CD4-positive, alpha-beta T cell treated with Interleukin-17A for 1 hour (primary cell): Measurements from ENCODE around the gene NOXA1.

Experiments used
- DNase-seq: peaks from one replicate; pipeline ENCODE4 v3.0.0-alpha.2; 2020

NOXA1 gene

GRCh38 chr9:137387891-137388560, 35.2 kb upstream of the NOXA1 start:
- DNase-seq: no peak

GRCh38 chr9:137388589-137389427, 34.4 kb upstream of the NOXA1 start:
- DNase-seq: no peak

- no peak for DNase-seq
Observed at GRCh38 chr9:137389428-137389746, 33.8 kb upstream of the NOXA1 start.

GRCh38 chr9:137390553-137391410, 32.4 kb upstream of the NOXA1 start:
- peak; percentile 4 for DNase-seq

DNA sequence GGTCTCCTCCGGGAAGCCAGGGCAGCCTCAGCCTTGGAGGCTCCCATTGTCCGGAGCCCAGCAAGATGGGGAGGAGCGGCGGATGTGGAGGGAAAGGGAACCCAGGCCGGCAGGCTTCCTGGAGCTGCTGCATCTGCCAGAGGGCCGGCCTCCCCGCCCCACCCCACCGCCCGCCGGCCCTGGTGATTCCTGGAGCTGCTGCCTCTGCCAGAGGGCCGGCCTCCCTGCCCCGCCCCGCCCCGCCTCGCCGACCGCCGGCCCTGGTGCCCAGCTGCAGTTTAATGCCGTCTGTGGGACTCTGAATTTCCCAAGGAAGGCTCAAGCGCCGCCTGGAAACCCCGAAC, 31.8 kb upstream of the NOXA1 start:
- no peak for DNase-seq

- no peak for DNase-seq
Observed at GRCh38 chr9:137392232-137393007, 30.8 kb upstream of the NOXA1 start.

DNA sequence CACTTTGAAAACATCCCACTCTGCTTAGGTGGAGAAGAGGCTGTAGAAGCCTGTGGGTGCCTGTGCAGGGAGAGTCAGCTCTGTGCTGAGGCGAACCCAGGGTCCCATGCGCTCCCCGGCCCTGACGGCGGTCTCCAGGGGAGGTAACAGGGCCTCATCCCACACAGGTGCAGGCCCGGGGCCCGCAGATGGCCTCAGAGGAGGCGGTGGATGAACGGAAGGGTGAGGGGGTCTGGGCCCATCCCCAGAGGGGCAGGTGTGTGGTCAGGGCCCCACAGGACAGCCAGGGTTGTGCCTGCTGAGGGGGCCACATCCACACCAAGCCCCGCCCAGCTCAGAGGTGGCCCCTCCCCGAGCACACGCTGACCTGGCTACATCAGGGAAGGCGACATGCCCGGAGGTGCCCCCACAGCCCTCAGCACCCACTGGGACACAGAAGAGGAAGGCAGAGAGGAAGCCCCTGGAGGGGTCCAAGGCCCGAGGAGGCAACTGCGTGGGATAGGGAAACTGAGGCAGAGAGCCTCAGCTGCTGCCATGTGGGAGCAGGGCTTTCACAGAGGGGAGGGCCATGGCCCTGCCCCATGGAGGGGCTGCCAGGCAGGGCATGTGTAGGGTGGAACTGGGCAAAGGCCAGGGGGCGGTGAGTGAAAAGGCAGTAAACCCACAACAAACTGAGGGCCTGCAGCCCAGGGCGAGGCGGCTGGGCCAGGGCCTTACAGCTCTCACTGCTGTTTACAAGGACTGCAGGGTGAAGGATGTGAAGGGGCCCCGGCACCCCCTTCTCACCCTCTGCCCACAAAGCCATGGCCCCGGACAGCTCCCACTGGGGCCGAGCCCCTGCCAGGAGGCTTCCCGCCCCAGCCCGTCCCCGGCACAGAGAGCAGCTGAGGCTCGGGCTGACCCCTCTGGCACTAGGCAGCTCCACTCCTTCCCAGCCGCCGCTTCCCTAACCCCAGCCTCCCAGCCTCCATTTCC, 29.7 kb upstream of the NOXA1 start:
- no peak for DNase-seq

DNA sequence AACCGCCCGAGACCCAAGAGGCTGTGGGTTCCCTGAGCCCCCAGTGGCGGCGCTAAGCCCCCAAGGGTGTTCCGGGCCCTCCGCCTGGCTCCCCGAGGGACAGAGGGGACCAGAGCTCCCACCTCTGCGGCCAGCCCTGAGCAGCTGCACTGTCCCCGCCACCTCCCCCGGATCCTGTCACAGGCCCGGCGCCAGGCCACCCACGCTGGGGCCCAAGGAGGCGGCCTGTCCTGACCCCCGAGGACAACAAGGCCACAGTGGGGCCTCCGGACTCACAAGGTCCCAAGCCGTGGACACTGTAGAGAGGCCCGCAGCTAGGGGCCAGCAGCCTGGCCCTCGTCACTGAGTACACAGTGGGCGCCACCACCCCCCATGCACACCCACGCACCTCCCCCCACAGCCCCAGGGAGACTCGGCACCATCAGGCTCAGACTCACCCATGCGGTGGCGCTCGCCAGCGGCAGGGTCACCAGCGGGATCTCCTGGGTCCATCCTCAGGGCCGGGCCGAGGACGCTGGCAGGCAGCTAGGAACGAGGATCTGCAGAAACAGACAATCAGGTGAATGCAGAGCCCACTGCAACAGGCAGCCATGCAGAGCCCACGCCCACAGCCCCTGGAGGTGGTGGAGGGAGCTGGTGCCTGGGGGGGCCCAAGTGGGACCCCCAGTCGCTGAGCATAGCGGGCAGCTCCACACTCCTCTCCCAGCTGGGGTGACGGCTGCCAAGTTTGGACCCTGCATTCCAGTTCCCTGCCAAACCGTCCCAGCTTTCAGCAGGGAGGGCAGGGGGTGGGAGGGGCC, 28.1 kb upstream of the NOXA1 start:
- no peak for DNase-seq

- no peak for DNase-seq
Observed at GRCh38 chr9:137395666-137396010, 27.6 kb upstream of the NOXA1 start.

DNA sequence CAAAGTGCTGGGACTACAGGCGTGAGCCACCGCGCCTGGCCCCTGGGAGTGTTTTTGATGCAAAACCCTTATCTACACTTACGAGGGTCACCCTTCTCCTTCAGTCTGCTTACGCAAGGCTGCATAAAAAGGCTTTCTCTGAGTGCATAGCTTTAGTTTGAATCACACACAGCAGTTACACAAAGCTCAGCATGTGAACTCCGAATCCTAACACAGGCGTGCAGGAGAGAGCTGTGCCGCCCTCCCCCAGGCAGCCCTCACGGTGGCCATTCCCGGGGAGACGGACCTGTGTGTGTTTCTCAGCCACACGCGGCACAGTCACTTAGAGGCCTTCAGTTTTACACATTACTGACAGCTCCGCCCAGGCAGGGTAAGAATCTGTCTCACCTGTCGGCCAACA, 27.0 kb upstream of the NOXA1 start:
- no peak for DNase-seq

GRCh38 chr9:137396634-137397367, 26.4 kb upstream of the NOXA1 start:
- no peak for DNase-seq

GRCh38 chr9:137397675-137398423, 25.3 kb upstream of the NOXA1 start:
- no peak for DNase-seq

DNA sequence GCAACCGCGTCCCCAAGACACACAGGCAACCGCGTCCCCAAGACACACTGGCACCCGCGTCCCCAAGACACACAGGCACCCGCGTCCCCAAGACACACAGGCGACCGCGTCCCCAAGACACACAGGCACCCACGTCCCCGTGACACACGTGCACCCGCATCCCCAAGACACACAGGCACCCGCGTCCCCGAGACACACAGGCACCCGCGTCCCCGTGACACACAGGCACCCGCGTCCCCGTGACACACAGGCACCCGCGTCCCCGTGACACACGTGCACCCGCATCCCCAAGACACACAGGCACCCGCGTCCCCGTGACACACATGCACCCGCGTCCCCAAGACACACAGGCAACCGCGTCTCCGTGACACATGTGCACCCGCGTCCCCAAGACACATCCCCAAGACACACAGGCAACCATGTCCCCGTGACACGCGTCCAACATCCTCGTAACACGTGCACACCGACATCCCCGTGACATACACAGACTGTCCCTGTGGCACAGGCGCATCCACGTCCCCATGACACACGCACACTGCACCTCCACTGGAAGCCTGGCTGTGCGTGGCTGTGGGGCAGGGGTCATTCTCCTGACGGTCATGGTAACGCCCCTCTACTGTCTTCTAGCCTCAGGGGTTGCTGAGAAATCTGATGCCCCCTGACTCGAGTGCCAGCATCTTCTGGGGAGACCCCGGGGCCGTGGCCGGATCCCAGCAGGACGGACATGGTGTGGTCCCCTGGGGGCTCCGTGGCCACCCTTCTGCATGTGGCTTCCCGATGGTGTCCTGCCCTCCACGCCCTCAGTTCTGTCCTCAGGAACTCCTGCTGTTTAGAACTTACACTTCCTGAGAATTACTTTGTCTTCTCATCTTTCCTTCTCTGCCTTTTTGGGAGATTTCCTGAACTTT, 24.4 kb upstream of the NOXA1 start:
- no peak for DNase-seq

GRCh38 chr9:137402746-137403145, 20.4 kb upstream of the NOXA1 start:
- DNase-seq: no peak

DNA sequence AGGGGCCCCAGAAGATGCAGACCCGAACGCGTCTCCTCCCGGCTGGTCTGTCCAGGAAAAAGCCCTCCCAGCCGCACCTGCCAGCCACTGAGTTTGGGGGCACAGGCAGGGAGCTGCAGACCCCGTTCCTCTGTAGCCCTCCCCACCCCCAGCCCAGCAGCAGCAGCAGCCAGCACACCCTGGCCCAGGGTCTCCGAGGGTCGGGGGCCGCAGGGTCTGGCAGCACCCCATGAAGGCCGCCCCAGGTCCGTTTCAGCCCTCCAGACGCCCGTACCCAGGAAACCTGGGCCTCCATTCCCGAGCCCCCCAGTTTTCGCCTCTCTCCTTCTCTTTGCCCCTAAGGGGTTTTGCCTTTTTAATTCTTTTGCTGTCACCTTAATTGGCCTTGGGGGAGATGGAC, 19.9 kb upstream of the NOXA1 start:
- DNase-seq: no peak

DNA sequence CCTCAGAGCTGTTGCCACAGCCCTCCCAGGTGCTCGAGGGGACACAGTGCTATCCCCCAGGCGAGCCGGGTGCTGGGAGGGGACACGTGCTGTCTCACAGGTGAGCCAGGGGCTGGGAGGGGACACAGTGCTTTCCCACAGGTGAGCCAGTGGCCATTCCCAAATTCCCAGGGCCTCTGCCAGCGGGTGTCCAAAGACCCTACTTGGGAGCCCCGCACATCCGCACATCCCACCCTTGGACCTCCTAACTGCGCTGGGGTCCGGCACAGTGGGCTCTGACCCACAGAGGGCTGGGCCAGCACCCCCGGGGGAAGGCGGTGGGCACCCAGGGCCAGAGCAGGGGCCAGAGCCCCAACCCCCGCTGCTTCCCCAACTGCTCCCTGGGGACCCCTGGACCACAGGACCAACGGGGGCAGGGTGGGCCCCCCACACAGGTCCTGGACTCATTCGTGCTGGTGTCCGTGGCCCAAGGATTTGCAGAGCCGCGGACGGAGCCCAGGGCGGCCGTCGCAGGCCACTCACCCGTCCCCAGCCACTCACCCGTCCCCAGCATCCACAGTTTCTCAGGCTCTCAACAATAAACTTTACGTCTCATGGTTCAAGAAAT, 18.1 kb upstream of the NOXA1 start:
- DNase-seq: no peak

DNA sequence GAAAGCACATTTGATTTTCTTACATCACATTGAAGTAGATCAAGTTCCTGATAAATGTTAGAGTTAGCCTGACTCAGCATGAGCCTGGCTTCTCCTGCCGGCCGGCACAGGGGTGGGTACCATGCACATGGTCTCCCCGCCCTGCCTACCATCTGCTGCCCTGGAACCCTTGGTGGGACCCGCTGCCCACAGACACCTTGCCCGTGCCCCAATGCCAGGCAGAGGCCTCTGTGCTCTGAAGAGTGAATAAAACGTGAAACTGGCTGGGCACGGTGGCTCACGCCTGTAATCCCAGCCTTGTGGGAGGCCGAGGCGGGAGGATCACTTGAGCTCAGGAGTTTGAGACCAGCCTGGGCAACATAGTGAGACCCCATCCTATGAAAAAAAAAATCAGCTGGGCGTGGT, 17.5 kb upstream of the NOXA1 start:
- DNase-seq: no peak
